Heart left ventricle (tissue), 13 donors: ENCODE data around the gene THOC5.

ENCODE experiments used
- POLR2A ChIP-seq, 2 donors: fragments of 450-650 bp; IDR thresholded peaks; one replicate each; pipeline ENCODE4 v1.6.1; 2017; ENCODE audit warnings: antibody characterized with exemption in 2 of 2, mild to moderate bottlenecking in 2 of 2, moderate library complexity in 2 of 2
- TF ChIP-seq, protein P1 (sequence below), 12 donors: fragments of 200-600 bp; sonication (generic) in 4 of 12; IDR thresholded peaks; one replicate each; pipeline versions ENCODE4 v1.5.0 to v1.8.0; 2018 to 2022; ENCODE audit warnings: antibody characterized with exemption in 12 of 12, mild to moderate bottlenecking in 5 of 12
- donor health status: ischemic (EF 13 %, LVEDD 7.1; RV severe dilation, severe dysfunction).
- donor health status: DM: no; HTN: yes; CAD: no.
- donor health status: DM: no; HTN: no; CAD: no.
- donor health status: ischemic (EF 25% LVEDD 6.9; RV normal size, moderate dysfunction).
- donor health status: ischemic (EF 25% LVEDD 5.7; RV mildly dilated, moderate dysfunction).
- donor health status: ischemic (EF 35%, LVEDD 5.7; RV mildly dilated, moderate dysfunction).
- donor health status: nonischemic (EF 11% LVEDD 7.7; RV severe dilation, severe dysfunction).
- donor health status: DM: yes; HTN: yes; CAD: no.
- donor health status: PGD.
- donor health status: ischemic (EF 29% LVEDD 5.4; RV normal size, mild dysfunction).
- donor health status: nonischemic (EF 23%, LVEDD 6.1; RV moderate dilation, normal function).

DNA sequence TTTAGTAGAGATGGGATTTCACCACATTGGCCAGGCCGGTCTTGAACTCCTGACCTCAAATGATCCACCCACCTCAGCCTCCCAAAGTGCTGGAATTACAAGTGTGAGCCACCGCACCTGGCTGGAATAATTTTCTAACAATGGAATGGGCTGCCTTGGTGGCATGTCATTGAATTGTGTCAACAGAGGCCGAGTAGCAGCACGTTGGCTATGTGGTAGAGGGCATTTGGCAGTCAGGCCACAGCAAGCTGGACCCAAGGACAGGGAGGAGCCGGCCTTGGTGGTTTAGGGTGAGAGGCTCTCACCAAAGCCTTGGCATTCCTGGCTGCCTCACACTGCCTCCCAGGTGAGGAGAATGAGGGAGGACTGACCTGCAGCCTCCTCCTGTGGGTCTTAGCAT is 31.4 kb upstream of the THOC5 start:
- TF ChIP-seq, protein P1, sequence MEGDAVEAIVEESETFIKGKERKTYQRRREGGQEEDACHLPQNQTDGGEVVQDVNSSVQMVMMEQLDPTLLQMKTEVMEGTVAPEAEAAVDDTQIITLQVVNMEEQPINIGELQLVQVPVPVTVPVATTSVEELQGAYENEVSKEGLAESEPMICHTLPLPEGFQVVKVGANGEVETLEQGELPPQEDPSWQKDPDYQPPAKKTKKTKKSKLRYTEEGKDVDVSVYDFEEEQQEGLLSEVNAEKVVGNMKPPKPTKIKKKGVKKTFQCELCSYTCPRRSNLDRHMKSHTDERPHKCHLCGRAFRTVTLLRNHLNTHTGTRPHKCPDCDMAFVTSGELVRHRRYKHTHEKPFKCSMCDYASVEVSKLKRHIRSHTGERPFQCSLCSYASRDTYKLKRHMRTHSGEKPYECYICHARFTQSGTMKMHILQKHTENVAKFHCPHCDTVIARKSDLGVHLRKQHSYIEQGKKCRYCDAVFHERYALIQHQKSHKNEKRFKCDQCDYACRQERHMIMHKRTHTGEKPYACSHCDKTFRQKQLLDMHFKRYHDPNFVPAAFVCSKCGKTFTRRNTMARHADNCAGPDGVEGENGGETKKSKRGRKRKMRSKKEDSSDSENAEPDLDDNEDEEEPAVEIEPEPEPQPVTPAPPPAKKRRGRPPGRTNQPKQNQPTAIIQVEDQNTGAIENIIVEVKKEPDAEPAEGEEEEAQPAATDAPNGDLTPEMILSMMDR (IDR thresholded peaks at IDR 0.05) = no peak
- no peak for TF ChIP-seq POLR2A (IDR thresholded peaks at IDR 0.05)
